Islet of Langerhans (tissue), 1 donor: ENCODE measurements around the gene ACVR1B.

Experiments used
- FAIRE-seq: peaks from one replicate; lab custom pipeline; 2011; peaks lifted over from hg19 to GRCh38; lab: Jason Lieb, UNC

Gene ACVR1B

DNA sequence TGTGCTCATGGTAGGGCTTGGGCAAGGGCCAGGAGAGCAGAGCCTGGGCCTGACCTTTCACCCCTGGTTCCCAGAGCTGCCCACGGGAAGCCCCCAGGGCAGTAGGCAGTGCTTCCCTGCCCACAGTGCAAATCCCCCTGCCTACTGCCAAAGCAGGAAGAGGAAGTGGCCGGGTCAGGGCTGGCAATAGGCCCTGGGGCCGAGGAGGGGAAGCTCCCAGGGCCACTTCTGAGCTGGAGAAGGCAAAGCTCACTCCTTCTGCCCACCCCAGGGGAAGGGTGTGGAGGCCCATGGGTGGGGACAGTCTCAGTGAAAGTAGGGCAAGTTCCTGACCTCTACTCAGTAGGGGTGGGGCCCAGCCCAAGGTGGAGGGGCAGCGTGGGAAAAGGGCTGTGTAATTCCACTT, 94.3 kb downstream of the ACVR1B start:
- FAIRE-seq: no peak
